Measurements from ENCODE around the gene MYCBPAP.

Gene MYCBPAP

GRCh38 chr17:50464121-50464520 is 44.1 kb upstream of the MYCBPAP start:
- no peak for DNase-seq (ENCODE audit: low read depth)
- no peak for TF ChIP-seq CTCF (conservative IDR thresholded peaks at IDR 0.05; ENCODE audit: control insufficient read depth, insufficient read depth, low read depth, low read length)
- H3K4me3 ChIP-seq (ENCODE audit: control insufficient read depth, low read depth, low read length): no peak overlapping the region

GRCh38 chr17:50464736-50465135 is 43.5 kb upstream of the MYCBPAP start:
- DNase-seq (ENCODE audit: low read depth): no peak
- H3K4me3 ChIP-seq (ENCODE audit: control insufficient read depth, low read depth, low read length): no peak overlapping the region

GRCh38 chr17:50465171-50465570 is 43.1 kb upstream of the MYCBPAP start:
- no peak for DNase-seq (ENCODE audit: low read depth)
- no peak overlapping the region for H3K4me3 ChIP-seq (ENCODE audit: control insufficient read depth, low read depth, low read length)
- TF ChIP-seq CTCF (conservative IDR thresholded peaks at IDR 0.05; ENCODE audit: control insufficient read depth, insufficient read depth, low read depth, low read length): no peak

More at GRCh38 chr17:50464736-50465135, 43.5 kb upstream of the MYCBPAP start:
- TF ChIP-seq CTCF (conservative IDR thresholded peaks at IDR 0.05; ENCODE audit: control insufficient read depth, insufficient read depth, low read depth, low read length): no peak

GRCh38 chr17:50465635-50466034 is 42.6 kb upstream of the MYCBPAP start:
- no peak overlapping the region for H3K4me3 ChIP-seq (ENCODE audit: control insufficient read depth, low read depth, low read length)
- DNase-seq (ENCODE audit: low read depth): no peak
- no peak for TF ChIP-seq CTCF (conservative IDR thresholded peaks at IDR 0.05; ENCODE audit: control insufficient read depth, insufficient read depth, low read depth, low read length)

GRCh38 chr17:50466371-50467113 is 41.7 kb upstream of the MYCBPAP start:
- no peak for DNase-seq (ENCODE audit: low read depth)
- H3K4me3 ChIP-seq (ENCODE audit: control insufficient read depth, low read depth, low read length): no peak overlapping the region
- no peak for TF ChIP-seq CTCF (conservative IDR thresholded peaks at IDR 0.05; ENCODE audit: control insufficient read depth, insufficient read depth, low read depth, low read length)

GRCh38 chr17:50467114-50467854 is 41.0 kb upstream of the MYCBPAP start:
- no peak for TF ChIP-seq CTCF (conservative IDR thresholded peaks at IDR 0.05; ENCODE audit: control insufficient read depth, insufficient read depth, low read depth, low read length)
- no peak for DNase-seq (ENCODE audit: low read depth)
- H3K4me3 ChIP-seq (ENCODE audit: control insufficient read depth, low read depth, low read length): no peak overlapping the region

All from fibroblast of mammary gland (primary cell).